Smooth muscle cell (in vitro differentiated cells): ENCODE results near the gene CRYGC. TPM values are rescaled to one million over a fixed set of nuclear protein-coding genes. Genes with fewer than 3 reads are reported as not detected.
"Not testable (repeated sequence)": the region's sequence is repeated elsewhere in the genome, so short reads cannot be mapped to it uniquely, and the experiment has no call there.

Source experiments
- DNase-seq: peaks from one replicate; lab custom pipeline; 2025; ENCODE audit not compliant: unreplicated experiment; lab: John Stamatoyannopoulos, UW
- H2AFZ ChIP-seq: fragments of 200-600 bp; sonication (generic); 2 replicates; pipeline ENCODE4 v1.6.0; 2016; ENCODE audit warnings: antibody characterized with exemption, low read depth, mild to moderate bottlenecking
- H3F3A ChIP-seq: fragments of 200-600 bp; sonication (generic); 2 replicates; pipeline ENCODE4 v1.6.0; 2017; ENCODE audit warnings: antibody characterized with exemption, low read depth
- H3K27ac ChIP-seq: fragments of 200-600 bp; sonication (generic); 2 replicates; pipeline ENCODE4 v1.5.1; 2016; ENCODE audit warnings: low read depth, mild to moderate bottlenecking
- H3K27me3 ChIP-seq: fragments of 200-600 bp; sonication (generic); 2 replicates; pipeline ENCODE4 v1.6.1; 2016; ENCODE audit warnings: low read depth, mild to moderate bottlenecking
- H3K36me3 ChIP-seq: fragments of 200-600 bp; sonication (generic); 2 replicates; pipeline ENCODE4 v1.5.1; 2016; ENCODE audit warnings: low read depth
- H3K4me1 ChIP-seq: fragments of 200-600 bp; sonication (generic); 2 replicates; pipeline ENCODE4 v1.5.1; 2016; ENCODE audit warnings: low read depth
- H3K4me2 ChIP-seq: fragments of 200-600 bp; sonication (generic); 2 replicates; pipeline ENCODE4 v1.6.0; 2016; ENCODE audit warnings: mild to moderate bottlenecking
- H3K4me3 ChIP-seq: fragments of 200-600 bp; sonication (generic); 2 replicates; pipeline ENCODE4 v1.5.1; 2016; ENCODE audit warnings: mild to moderate bottlenecking
- H3K79me2 ChIP-seq: fragments of 200-600 bp; sonication (generic); 2 replicates; pipeline ENCODE4 v1.6.0; 2016; ENCODE audit warnings: low read depth, mild to moderate bottlenecking
- H3K9ac ChIP-seq: fragments of 200-600 bp; sonication (generic); 2 replicates; pipeline ENCODE4 v1.6.0; 2016; ENCODE audit warnings: low read depth
- H3K9me3 ChIP-seq: fragments of 200-600 bp; sonication (generic); replicated peaks from 2 replicates; pipeline ENCODE4 v1.5.1; 2016; ENCODE audit warnings: low read depth
- H4K20me1 ChIP-seq: fragments of 200-600 bp; sonication (generic); 2 replicates; pipeline ENCODE4 v1.6.0; 2016; ENCODE audit warnings: low read depth
- WGBS: methylation state at CpG from one replicate; pipeline ENCODE4 v1.1.7; 2016; ENCODE audit warnings: low lambda C conversion rate; 5-methylcytosine and 5-hydroxymethylcytosine counted together
- polyA plus RNA-seq: library from polyadenylated mRNA; unstranded; fragments of >200 nt; fragmentation: Nextera tagmentation; extraction: Ambion mirVana; gene quantifications from 2 replicates; pipeline ENCODE4 v1.2.1, GENCODE V29; 2016
- total RNA-seq: library from RNA; depleted of rRNA; stranded (reverse); fragments of >200 nt; gene quantifications from 2 replicates; pipeline ENCODE4 v1.2.3, GENCODE V29; 2014
- TF ChIP-seq, protein P1 (sequence below): fragments of 200-600 bp; sonication (generic); IDR thresholded peaks from 2 replicates; pipeline ENCODE4 v1.5.1; 2017; ENCODE audit warnings: borderline replicate concordance, mild to moderate bottlenecking, antibody characterized with exemption; ENCODE audit not compliant: insufficient read depth, poor library complexity, severe bottlenecking

Gene CRYGC
- total and polyA plus RNA-seq, 2 experiments from 2014 or later: not detected

DNA sequence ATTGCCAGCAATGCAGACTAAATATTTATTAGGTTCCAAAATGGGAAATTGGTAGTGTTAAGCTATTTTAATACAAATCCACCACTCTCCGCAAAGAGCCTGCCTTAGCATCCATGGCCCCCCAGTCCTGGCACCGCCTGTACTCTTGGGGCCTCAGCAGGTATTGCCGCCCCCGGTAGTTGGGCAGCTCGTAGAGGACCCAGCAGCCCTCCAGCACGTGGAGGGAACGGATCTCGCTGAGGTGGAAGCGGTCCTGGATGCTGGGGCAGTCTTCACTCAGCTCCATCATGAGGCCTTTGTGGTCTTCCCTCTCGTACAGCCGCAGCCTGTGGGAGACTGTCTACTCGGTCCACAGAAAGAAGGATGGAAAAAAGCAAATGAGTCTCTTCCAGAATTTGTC, 1.5 kb downstream of the CRYGC start:
- no peaks in the 10 kb centered on the region for H3K36me3 ChIP-seq
- no peaks in the 10 kb centered on the region for H3K4me1 ChIP-seq
- no peak overlapping the region for H3K4me3 ChIP-seq
- no peak overlapping the region for H3K27ac ChIP-seq
- no peaks in the 10 kb centered on the region for H4K20me1 ChIP-seq
- TF ChIP-seq, protein P1, sequence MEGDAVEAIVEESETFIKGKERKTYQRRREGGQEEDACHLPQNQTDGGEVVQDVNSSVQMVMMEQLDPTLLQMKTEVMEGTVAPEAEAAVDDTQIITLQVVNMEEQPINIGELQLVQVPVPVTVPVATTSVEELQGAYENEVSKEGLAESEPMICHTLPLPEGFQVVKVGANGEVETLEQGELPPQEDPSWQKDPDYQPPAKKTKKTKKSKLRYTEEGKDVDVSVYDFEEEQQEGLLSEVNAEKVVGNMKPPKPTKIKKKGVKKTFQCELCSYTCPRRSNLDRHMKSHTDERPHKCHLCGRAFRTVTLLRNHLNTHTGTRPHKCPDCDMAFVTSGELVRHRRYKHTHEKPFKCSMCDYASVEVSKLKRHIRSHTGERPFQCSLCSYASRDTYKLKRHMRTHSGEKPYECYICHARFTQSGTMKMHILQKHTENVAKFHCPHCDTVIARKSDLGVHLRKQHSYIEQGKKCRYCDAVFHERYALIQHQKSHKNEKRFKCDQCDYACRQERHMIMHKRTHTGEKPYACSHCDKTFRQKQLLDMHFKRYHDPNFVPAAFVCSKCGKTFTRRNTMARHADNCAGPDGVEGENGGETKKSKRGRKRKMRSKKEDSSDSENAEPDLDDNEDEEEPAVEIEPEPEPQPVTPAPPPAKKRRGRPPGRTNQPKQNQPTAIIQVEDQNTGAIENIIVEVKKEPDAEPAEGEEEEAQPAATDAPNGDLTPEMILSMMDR: no peak
- 98% methylated on average over 12 of the region's 12 CpGs for WGBS
- no peaks in the 10 kb centered on the region for H3K27me3 ChIP-seq
- no peak overlapping the region for H2AFZ ChIP-seq
- H3K9ac ChIP-seq: no peak overlapping the region
- H3K4me2 ChIP-seq: no peak overlapping the region
- peaks cover 4% of the 10 kb centered on the region for H3F3A ChIP-seq
- no peaks in the 10 kb centered on the region for H3K79me2 ChIP-seq
- DNase-seq: no peak
- no peaks in the 10 kb centered on the region for H3K9me3 ChIP-seq

- Histone ChIP-seq H3F3A (peaks cover 4% of the 10 kb centered on the region), H2AFZ (no peak overlapping the region), H3K27me3 (no peaks in the 10 kb centered on the region), H3K4me1 (no peaks in the 10 kb centered on the region), H3K9me3 (no peaks in the 10 kb centered on the region), H3K79me2 (no peaks in the 10 kb centered on the region), H3K36me3 (no peaks in the 10 kb centered on the region), H3K9ac (no peak overlapping the region), H4K20me1 (no peaks in the 10 kb centered on the region), H3K4me2 (no peak overlapping the region), H3K4me3 (no peak overlapping the region), H3K27ac (no peak overlapping the region)
- 97% methylated on average over 4 of the region's 4 CpGs for WGBS
- TF ChIP-seq, protein P1: no peak
- DNase-seq: no peak
Observed at GRCh38 chr2:208127090-208127489, 2.5 kb downstream of the CRYGC start.

GRCh38 chr2:208125251-208125650, 4.4 kb downstream of the CRYGC start:
- Histone ChIP-seq H4K20me1 (no peaks in the 10 kb centered on the region), H3K79me2 (no peaks in the 10 kb centered on the region), H3K4me1 (no peaks in the 10 kb centered on the region), H2AFZ (no peak overlapping the region), H3K9me3 (no peaks in the 10 kb centered on the region), H3F3A (no peaks in the 10 kb centered on the region), H3K27ac (no peak overlapping the region), H3K27me3 (no peaks in the 10 kb centered on the region), H3K4me2 (no peak overlapping the region), H3K4me3 (no peak overlapping the region), H3K9ac (no peak overlapping the region), H3K36me3 (no peaks in the 10 kb centered on the region)
- DNase-seq: no peak
- 83% methylated on average over 4 of the region's 4 CpGs for WGBS
- TF ChIP-seq, protein P1: no peak

- not testable (repeated sequence) for H3K9ac ChIP-seq, H3F3A ChIP-seq, H3K4me3 ChIP-seq, H2AFZ ChIP-seq, H3K36me3 ChIP-seq, H3K9me3 ChIP-seq, H4K20me1 ChIP-seq, H3K4me1 ChIP-seq, DNase-seq, H3K27ac ChIP-seq, H3K27me3 ChIP-seq, H3K79me2 ChIP-seq
- H3K4me2 ChIP-seq: peak within 1 kb of the TSS; percentile 48
- 75% methylated on average over 45 of the region's 46 CpGs for WGBS
Observed at GRCh38 chr2:208124013-208124715, 5.5 kb downstream of the CRYGC start, which contains the start of gene CRYGD. Gene CRYGD, minus strand, starts transcription at chr2:208124524. Its CDS starts 51 bp downstream, at chr2:208124473.
